ENCODE data around the gene MRTFA. TPM values are rescaled to one million over a fixed set of nuclear protein-coding genes. Genes with fewer than 3 reads are reported as not detected.

Gene MRTFA
- polyA plus RNA-seq, 2 of the 4 experiments (the other 2 are of a cell fraction) = 6.8 to 48.3 TPM

DNA sequence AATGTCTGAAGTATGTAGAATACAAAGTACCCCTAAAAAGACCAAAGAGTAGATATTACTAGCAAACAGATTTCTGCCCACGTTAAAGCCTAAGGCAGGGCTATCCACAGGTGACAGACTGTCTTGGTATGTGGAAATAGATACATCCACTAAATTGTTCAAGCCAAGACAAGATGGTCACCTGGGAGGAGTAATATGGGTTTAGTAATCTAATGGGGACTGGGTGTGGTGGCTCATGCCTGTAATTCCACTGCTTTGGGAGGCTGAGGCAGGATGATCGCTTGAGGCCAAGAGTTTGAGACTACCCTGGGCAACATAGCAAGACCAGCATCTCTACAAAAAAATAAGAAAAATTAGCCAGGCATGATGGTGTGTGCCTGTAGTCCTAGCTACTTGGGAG lies 258.6 kb downstream of the MRTFA start:
- TF ChIP-seq RCOR1 (IDR thresholded peaks at IDR 0.05; ENCODE audit: low read depth, low read length) (no peak), BHLHE40 (IDR thresholded peaks at IDR 0.05; ENCODE audit: low read depth, low read length) (no peak), JUNB (IDR thresholded peaks at IDR 0.05) (no peak)
- TF ChIP-seq, protein P1, sequence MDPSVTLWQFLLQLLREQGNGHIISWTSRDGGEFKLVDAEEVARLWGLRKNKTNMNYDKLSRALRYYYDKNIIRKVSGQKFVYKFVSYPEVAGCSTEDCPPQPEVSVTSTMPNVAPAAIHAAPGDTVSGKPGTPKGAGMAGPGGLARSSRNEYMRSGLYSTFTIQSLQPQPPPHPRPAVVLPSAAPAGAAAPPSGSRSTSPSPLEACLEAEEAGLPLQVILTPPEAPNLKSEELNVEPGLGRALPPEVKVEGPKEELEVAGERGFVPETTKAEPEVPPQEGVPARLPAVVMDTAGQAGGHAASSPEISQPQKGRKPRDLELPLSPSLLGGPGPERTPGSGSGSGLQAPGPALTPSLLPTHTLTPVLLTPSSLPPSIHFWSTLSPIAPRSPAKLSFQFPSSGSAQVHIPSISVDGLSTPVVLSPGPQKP (IDR thresholded peaks at IDR 0.05; ENCODE audit: low read depth, low read length) = no peak
- H3K4me3 ChIP-seq = no peak overlapping the region
- ChIA-PET POLR2A (no interaction called here), CTCF (interaction anchor here (0.9 kb wide), 1 partner anchor 13 kb away, joined by 3 read pairs; no protein-coding TSS in a partner anchor)
- no peak overlapping the region for H3K27ac ChIP-seq
- FAIRE-seq = no peak
- WGBS (ENCODE audit: missing lambda C conversion rate) = 84% methylated on average over 2 of the region's 2 CpGs
- H3K4me2 ChIP-seq = no peak overlapping the region
- H3K4me1 ChIP-seq = no peaks in the 10 kb centered on the region
- no peaks in the 10 kb centered on the region for H3K9me3 ChIP-seq
- DNase-seq (ENCODE audit: low read depth in 1 of 2, low spot score in 1 of 2) = no peak
- no peak for ATAC-seq

DNA sequence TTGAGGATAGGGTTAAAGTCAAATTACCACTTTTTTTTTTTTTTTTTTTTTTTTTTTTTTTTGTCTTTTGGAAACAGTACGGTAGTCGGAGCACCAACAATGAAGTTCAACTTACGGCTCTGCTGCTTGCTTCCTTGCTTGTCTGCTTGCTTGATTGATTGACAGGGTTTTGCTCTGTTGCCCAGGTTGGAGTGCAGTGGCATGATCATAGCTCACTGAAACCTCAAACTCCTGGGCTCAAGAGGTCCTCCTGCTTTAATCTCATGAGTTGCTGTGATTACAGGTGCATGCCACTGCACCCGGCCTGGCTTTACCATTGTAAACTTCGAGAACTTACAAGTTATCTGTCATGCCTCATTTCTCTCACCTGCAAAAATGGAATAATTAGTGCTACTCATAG lies 260.4 kb downstream of the MRTFA start:
- FAIRE-seq (no peak), ATAC-seq (no peak), DNase-seq (ENCODE audit: low read depth in 1 of 2, low spot score in 1 of 2) (no peak)
- H3K27ac ChIP-seq = no peak overlapping the region
- no peak overlapping the region for H3K4me3 ChIP-seq
- 91% methylated on average over 5 of the region's 5 CpGs for WGBS (ENCODE audit: missing lambda C conversion rate)
- TF ChIP-seq POLR2AphosphoS2 (conservative IDR thresholded peaks at IDR 0.05; ENCODE audit: low read length) = no peak
- no peak for TF ChIP-seq FOSL2 (IDR thresholded peaks at IDR 0.05)
- TF ChIP-seq FOSL2 (CRISPR knock-in tag; IDR thresholded peaks at IDR 0.05) = no peak
- TF ChIP-seq CHD4 (IDR thresholded peaks at IDR 0.05; ENCODE audit: borderline replicate concordance) = no peak
- TF ChIP-seq FOXS1 (CRISPR knock-in tag; IDR thresholded peaks at IDR 0.05) = no peak
- no peak for TF ChIP-seq CHD2 (IDR thresholded peaks at IDR 0.05; ENCODE audit: low read length, partially characterized antibody)
- no peak for TF ChIP-seq ZNF302 (CRISPR knock-in tag; IDR thresholded peaks at IDR 0.05)
- no peak for TF ChIP-seq TP53 (CRISPR knock-in tag; IDR thresholded peaks at IDR 0.05)
- no peak for TF ChIP-seq EHMT2 (IDR thresholded peaks at IDR 0.05; ENCODE audit: low read depth)
- TF ChIP-seq HOXA7 (CRISPR knock-in tag; IDR thresholded peaks at IDR 0.05) = no peak
- ChIA-PET CTCF (interaction anchor here (0.6 kb wide), 1 partner anchor 13 kb away, joined by 4 read pairs; no protein-coding TSS in a partner anchor), POLR2A (no interaction called here)
- no peaks in the 10 kb centered on the region for H3K9me3 ChIP-seq
- no peak overlapping the region for H3K4me2 ChIP-seq
- H3K4me1 ChIP-seq = peaks cover 3% of the 10 kb centered on the region; the same call in 1 of the 3 replicates

DNA sequence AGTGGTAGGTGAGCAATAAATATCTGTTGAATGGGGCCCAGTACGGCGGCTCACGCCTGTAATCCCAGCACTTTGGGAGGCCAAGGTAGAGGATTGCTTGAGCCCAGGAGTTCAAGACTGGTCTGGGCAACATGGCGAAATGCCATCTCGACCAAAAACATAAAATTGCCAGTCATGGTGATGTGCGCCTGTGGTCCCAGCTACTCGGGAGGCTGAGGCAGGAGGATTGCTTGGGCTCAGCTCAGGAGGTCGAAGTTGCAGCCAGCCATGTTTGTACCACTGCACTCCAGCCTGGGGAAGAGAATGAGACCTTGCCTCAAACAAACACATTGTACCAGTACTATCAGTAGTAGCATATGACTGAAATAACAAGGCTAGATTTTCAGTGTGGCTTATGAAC lies 262.0 kb downstream of the MRTFA start:
- FAIRE-seq (no peak), DNase-seq (ENCODE audit: low read depth in 1 of 2, low spot score in 1 of 2) (no peak), ATAC-seq (no peak)
- no peak overlapping the region for H3K4me3 ChIP-seq
- CTCF ChIA-PET = no interaction called here
- H3K4me2 ChIP-seq = no peak overlapping the region
- no peak for TF ChIP-seq ZC3H11A (IDR thresholded peaks at IDR 0.05)
- TF ChIP-seq NFE2L2 (conservative IDR thresholded peaks at IDR 0.05; ENCODE audit: low read length) = peak; percentile 86
- no peak for TF ChIP-seq HOXB5 (CRISPR knock-in tag; IDR thresholded peaks at IDR 0.05)
- WGBS (ENCODE audit: missing lambda C conversion rate) = 84% methylated on average over 7 of the region's 8 CpGs
- POLR2A ChIA-PET = interaction anchor here (0.6 kb wide), 1 partner anchor 103 kb away, joined by 11 read pairs; no protein-coding TSS in a partner anchor
- peaks cover 3% of the 10 kb centered on the region; the same call in 1 of the 3 replicates for H3K4me1 ChIP-seq
- no peaks in the 10 kb centered on the region for H3K9me3 ChIP-seq
- no peak overlapping the region for H3K27ac ChIP-seq

DNA sequence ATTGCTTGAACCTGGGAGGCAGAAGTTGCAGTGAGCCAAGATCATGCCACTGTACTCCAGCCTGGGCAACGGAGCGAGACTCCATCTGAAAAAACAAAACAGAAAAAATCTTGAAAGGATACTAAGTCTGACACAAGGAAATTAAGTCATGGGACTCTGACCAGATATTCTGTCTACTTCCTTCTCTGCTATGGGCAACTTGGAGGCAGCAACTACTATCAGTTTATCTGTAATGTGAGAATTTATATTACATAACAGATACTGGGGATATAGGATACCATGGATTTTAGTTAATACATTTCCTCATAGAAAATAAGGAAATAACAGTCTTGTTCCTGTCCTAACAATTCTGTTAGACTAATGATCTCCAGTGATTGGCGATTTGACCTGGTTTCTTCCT lies 267.7 kb downstream of the MRTFA start:
- DNase-seq (ENCODE audit: low read depth in 1 of 2, low spot score in 1 of 2) = no peak
- TF ChIP-seq EP300 (IDR thresholded peaks at IDR 0.05) (no peak), HEYL (CRISPR knock-in tag; IDR thresholded peaks at IDR 0.05) (no peak), FOXS1 (CRISPR knock-in tag; IDR thresholded peaks at IDR 0.05) (no peak), RCOR1 (IDR thresholded peaks at IDR 0.05; ENCODE audit: low read depth, low read length) (no peak), CHD4 (IDR thresholded peaks at IDR 0.05; ENCODE audit: borderline replicate concordance) (no peak), EHF (CRISPR knock-in tag; IDR thresholded peaks at IDR 0.05) (no peak), TFCP2L1 (CRISPR knock-in tag; IDR thresholded peaks at IDR 0.05) (no peak), CHD2 (IDR thresholded peaks at IDR 0.05; ENCODE audit: low read length, partially characterized antibody) (no peak), FOSL2 (IDR thresholded peaks at IDR 0.05) (no peak), FOSL2 (CRISPR knock-in tag; IDR thresholded peaks at IDR 0.05) (no peak), RFX5 (IDR thresholded peaks at IDR 0.05) (no peak), ZFP36 (IDR thresholded peaks at IDR 0.05; ENCODE audit: borderline replicate concordance, partially characterized antibody) (no peak), FOSB (CRISPR knock-in tag; IDR thresholded peaks at IDR 0.05) (no peak), SMC3 (IDR thresholded peaks at IDR 0.05) (no peak), RARB (CRISPR knock-in tag; IDR thresholded peaks at IDR 0.05) (no peak), MYC (IDR thresholded peaks at IDR 0.05; ENCODE audit: borderline replicate concordance, low read length) (no peak)
- TF ChIP-seq, protein P2, sequence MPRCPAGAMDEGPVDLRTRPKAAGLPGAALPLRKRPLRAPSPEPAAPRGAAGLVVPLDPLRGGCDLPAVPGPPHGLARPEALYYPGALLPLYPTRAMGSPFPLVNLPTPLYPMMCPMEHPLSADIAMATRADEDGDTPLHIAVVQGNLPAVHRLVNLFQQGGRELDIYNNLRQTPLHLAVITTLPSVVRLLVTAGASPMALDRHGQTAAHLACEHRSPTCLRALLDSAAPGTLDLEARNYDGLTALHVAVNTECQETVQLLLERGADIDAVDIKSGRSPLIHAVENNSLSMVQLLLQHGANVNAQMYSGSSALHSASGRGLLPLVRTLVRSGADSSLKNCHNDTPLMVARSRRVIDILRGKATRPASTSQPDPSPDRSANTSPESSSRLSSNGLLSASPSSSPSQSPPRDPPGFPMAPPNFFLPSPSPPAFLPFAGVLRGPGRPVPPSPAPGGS (IDR thresholded peaks at IDR 0.05) = no peak
- TF ChIP-seq, protein P3, sequence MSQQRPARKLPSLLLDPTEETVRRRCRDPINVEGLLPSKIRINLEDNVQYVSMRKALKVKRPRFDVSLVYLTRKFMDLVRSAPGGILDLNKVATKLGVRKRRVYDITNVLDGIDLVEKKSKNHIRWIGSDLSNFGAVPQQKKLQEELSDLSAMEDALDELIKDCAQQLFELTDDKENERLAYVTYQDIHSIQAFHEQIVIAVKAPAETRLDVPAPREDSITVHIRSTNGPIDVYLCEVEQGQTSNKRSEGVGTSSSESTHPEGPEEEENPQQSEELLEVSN (IDR thresholded peaks at IDR 0.05; ENCODE audit: borderline replicate concordance, low read depth) = no peak
- ChIA-PET CTCF (no interaction called here), POLR2A (no interaction called here)
- H3K4me3 ChIP-seq = no peak overlapping the region
- ATAC-seq = no peak
- H3K9me3 ChIP-seq = no peaks in the 10 kb centered on the region
- no peak for FAIRE-seq
- peaks cover 3% of the 10 kb centered on the region; the same call in 1 of the 3 replicates for H3K4me1 ChIP-seq
- H3K4me2 ChIP-seq = no peak overlapping the region
- WGBS (ENCODE audit: missing lambda C conversion rate) = 94% methylated on average over 3 of the region's 3 CpGs
- H3K27ac ChIP-seq = no peak overlapping the region

All from A549 (cell line).